ENCODE data around the gene CDRT15.
"Not testable (repeated sequence)": the region's sequence is repeated elsewhere in the genome, so short reads cannot be mapped to it uniquely, and the experiment has no call there.

CDRT15 gene

GRCh38 chr17:14236762-14237161 is at the start of gene CDRT15:
Gene CDRT15, minus strand, starts transcription at chr17:14236862. Its CDS starts 29 bp downstream, at chr17:14236833.
- DNase-seq (ENCODE audit: low read depth), result not testable (repeated sequence)

GRCh38 chr17:14282726-14283125 is 46.1 kb upstream of the CDRT15 start:
- no peak for DNase-seq (ENCODE audit: low read depth)

- no peak for DNase-seq (ENCODE audit: low read depth)
Observed at GRCh38 chr17:14281530-14281929, 44.9 kb upstream of the CDRT15 start.

- no peak for DNase-seq (ENCODE audit: low read depth)
Observed at GRCh38 chr17:14276535-14277250, 40.0 kb upstream of the CDRT15 start.

GRCh38 chr17:14270508-14270907 is 33.8 kb upstream of the CDRT15 start:
- DNase-seq (ENCODE audit: low read depth), result no peak

- DNase-seq (ENCODE audit: low read depth), result no peak
Observed at GRCh38 chr17:14269473-14269872, 32.8 kb upstream of the CDRT15 start.

GRCh38 chr17:14268264-14268663 is 31.6 kb upstream of the CDRT15 start:
- DNase-seq (ENCODE audit: low read depth), result no peak

GRCh38 chr17:14261406-14261805 is 24.7 kb upstream of the CDRT15 start:
- no peak for DNase-seq (ENCODE audit: low read depth)

GRCh38 chr17:14245629-14246028 is 9.0 kb upstream of the CDRT15 start:
- DNase-seq (ENCODE audit: low read depth), result no peak

GRCh38 chr17:14245002-14245401 is 8.3 kb upstream of the CDRT15 start:
- DNase-seq (ENCODE audit: low read depth), result no peak

- not testable (repeated sequence) for DNase-seq (ENCODE audit: low read depth)
Observed at GRCh38 chr17:14239271-14239670, 2.6 kb upstream of the CDRT15 start.

GRCh38 chr17:14236032-14236431 is 630 bp downstream of the CDRT15 start:
- not testable (repeated sequence) for DNase-seq (ENCODE audit: low read depth)

GRCh38 chr17:14235047-14235446 is 1.6 kb downstream of the CDRT15 start:
- not testable (repeated sequence) for DNase-seq (ENCODE audit: low read depth)

GRCh38 chr17:14231187-14231586 is 5.5 kb downstream of the CDRT15 start:
- not testable (repeated sequence) for DNase-seq (ENCODE audit: low read depth)

- DNase-seq (ENCODE audit: low read depth), result no peak
Observed at GRCh38 chr17:14228903-14229302, 7.8 kb downstream of the CDRT15 start.

- DNase-seq (ENCODE audit: low read depth), result no peak
Observed at GRCh38 chr17:14227052-14227451, 9.6 kb downstream of the CDRT15 start.

- no peak for DNase-seq (ENCODE audit: low read depth)
Observed at GRCh38 chr17:14225254-14225980, 11.2 kb downstream of the CDRT15 start.

- DNase-seq (ENCODE audit: low read depth), result no peak
Observed at GRCh38 chr17:14222611-14223010, 14.1 kb downstream of the CDRT15 start.

GRCh38 chr17:14214271-14214670 is 22.4 kb downstream of the CDRT15 start:
- DNase-seq (ENCODE audit: low read depth), result no peak

- DNase-seq (ENCODE audit: low read depth), result no peak
Observed at GRCh38 chr17:14212401-14212800, 24.3 kb downstream of the CDRT15 start.

GRCh38 chr17:14211801-14212200 is 24.9 kb downstream of the CDRT15 start:
- DNase-seq (ENCODE audit: low read depth), result no peak

- DNase-seq (ENCODE audit: low read depth), result no peak
Observed at GRCh38 chr17:14211246-14211645, 25.4 kb downstream of the CDRT15 start.

- no peak for DNase-seq (ENCODE audit: low read depth)
Observed at GRCh38 chr17:14209215-14209614, 27.4 kb downstream of the CDRT15 start.

- DNase-seq (ENCODE audit: low read depth), result no peak
Observed at GRCh38 chr17:14207791-14208190, 28.9 kb downstream of the CDRT15 start.
